ENCODE results near the gene SPINDOC.

SPINDOC gene

DNA sequence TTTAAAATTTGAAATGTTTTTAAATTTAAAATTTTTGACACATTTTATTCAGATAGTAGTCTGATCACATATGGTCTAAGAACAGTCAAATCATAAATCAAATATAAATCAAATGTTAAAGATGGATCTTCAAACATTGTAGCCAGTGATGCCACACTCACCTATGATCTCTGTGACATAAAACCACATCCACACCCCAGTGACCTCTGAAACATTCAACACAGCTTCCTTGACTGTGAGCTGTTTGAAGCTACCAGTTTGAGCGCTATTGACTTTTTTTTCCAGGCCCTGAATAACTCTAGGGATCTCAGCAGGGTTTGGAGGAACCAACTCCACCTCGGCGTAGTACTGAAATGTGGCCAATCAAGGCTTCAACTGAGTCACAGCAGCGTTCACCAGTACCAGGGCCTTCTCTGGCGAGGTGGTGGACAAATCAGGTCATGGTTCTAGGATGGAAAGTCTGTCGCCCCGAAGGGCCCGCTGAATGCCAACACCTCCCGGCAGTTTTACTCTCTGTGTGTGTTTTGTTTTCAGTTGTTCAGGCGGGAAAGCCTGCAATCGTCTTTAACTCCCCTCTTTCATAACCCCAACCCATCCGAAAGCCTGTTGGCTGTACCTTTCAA, 21.4 kb downstream of the SPINDOC start:
- no peak for DNase-seq

DNA sequence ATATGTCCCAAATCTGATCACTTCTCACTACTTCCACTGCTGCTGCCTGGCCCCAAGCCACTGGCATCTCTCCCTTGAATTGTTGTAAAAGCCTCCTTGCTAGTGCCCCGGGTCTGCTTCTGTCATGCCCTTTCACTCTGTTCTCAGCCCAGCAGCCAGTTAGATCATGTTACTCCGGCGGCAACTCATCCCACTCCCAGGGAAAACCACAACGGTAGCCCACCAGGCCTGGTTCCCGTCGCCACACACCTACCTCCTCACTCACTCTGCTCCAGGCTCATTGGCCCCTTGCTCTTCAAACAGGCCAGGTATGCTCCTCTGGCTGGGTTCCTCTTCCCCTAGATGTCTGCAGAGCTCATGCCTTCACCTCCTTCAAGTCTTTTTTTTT, 21.9 kb downstream of the SPINDOC start:
- DNase-seq = no peak

- peak; percentile 58 for DNase-seq
These were observed 23.9 kb downstream of the SPINDOC start for GRCh38 chr11:63837027-63837688.

DNA sequence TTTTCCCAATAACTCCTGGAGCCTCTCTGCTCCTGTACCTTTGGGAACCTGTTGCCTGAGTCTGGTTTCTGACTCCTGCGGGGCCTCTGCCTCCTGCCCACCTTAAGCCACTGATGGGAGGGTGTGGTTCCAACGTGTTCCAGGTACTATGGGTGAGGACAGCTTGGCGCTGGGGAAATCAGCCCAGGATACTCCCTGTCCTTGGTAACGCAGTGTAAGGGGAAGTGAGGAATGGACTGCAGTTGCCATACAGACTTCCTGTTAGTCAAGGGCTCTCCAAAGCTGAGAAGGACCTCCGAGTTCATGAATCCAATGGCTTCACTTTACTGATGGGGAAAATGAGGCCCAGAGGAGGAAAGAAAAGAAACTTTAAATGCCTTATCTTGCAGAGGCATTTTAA, 24.5 kb downstream of the SPINDOC start:
- DNase-seq = no peak

DNA sequence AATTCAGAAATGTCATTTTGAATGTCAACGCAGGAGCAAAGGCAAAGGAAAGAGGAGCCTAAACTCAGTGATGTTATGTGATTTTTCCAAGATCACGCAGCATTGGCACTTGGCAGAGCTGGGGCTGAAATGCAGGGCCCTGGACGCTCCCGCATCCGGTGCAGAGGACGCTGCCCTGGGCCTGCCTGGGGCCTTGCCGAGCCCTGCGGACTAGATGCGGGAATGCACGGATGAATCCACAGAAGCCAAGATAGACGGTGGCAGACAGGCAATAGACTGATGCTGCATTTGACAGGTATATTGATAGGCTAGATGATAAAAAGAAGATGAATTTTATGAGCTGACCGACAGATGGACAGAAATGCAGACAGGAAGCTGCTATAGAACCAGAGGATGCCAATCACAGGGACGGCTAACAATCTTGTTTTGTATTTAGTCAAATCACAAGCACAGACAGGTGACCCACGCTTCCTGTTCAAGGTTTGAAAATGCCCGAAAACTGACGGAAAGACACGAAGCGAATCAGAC, 25.0 kb downstream of the SPINDOC start:
- no peak for DNase-seq

DNA sequence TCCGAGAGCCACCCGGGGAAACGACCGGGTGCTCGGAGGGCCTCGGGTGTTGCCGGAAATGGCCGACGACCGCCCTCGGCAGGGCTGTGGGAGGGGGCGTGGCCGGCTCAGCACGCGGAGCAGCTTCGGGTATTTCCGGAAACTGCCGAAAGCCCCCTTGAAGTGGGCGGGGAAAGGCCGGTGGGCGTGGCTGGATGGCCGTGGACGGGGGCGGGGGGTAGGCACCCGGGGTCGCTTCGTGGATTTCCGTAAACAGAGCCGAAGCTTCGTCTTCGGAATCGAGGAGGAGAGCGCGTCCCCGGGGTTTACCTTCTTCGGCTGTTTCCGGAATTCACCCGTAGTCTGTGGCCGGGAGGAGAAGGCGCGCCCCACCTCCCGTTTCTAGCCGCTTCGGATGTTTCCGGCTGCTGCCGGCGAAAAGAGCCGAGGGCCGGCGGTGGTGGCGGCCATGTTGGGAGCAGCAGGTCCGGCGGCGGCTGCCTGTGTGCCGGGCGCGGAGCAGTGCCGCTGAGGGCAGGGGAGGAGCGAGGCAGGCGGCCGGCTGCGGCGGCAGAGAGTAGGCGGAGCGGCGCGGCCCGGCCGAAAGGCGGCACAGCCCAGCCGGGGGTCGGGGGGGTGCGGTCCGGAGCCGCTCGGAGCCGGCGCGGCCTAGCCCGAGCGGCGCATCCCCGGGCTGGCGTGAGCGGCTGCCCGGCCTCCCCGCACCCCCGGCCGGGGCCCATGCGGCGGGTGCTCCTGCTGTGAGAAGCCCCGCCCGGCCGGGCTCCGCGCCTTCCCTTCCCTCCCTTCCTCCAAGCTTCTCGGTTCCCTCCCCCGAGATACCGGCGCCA, 25.6 kb downstream of the SPINDOC start, which contains the start of gene MARK2:
Gene MARK2, plus strand, starts transcription at position 433 of the 830 bp plus-strand sequence. Its CDS starts 397 bp downstream, at position 830.
- peak; percentile 98 for DNase-seq

DNA sequence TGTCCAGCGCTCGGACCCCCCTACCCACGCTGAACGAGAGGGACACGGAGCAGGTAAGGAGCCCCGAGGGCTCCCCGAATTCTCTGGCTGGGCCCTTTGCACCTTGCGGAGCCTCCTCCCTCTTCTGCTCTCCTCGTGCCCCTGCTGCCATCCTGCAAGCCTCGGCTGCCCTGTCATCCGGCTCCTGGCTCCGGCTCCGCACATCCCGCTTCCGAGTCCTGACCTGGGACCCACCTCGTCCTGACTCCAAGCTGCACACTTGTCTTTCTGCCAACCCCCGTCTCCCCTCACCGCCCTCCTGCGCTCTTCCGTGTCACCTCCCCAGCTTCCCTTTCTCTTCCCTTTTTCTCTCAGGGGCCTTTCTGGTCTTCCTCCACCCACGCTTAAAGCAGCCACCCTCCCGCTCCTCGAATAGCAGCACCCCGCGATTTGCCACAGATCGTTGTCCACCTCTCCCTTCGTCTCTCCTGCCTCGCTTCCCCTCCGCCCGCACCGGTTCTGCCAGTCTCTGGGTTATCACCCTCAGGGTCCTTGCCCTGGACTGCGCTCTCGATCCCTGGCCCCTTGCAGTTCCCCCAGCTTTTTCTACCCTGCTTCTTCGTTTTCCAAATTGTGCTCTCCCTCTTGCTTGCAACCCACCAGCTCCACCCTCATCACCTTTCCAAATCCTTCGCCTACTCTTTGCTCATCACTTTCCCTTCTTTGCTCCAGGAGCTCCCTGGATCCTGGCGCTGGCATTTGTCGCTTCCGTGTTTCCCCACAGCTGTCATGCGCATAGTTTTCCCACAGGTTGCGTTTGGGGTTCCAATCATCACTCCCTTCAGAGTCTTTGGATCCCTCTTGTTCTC, 26.5 kb downstream of the SPINDOC start:
- no peak for DNase-seq

GRCh38 chr11:63840356-63841060, 27.3 kb downstream of the SPINDOC start:
- no peak for DNase-seq

DNA sequence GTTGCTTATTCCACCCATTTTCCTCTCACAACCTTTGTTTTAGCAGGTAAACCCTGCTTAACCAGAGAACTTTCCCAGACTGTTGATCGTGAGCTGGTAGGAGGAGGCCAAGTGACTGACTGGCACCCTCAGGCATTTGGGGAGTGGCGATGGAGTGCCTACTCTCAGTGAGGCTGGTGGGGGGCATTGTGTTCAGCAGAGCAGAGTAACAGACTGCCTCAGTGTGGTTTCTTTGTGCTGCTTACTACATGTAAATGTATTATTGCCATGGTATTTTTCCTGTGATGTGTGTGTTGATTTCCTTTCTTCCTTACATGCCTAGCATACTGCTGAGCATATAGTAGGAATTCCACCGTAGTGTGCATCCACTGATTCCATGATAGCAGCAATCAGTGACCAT, 28.3 kb downstream of the SPINDOC start:
- DNase-seq = no peak

- DNase-seq = no peak
These were observed 29.8 kb downstream of the SPINDOC start for GRCh38 chr11:63843041-63843440.

DNA sequence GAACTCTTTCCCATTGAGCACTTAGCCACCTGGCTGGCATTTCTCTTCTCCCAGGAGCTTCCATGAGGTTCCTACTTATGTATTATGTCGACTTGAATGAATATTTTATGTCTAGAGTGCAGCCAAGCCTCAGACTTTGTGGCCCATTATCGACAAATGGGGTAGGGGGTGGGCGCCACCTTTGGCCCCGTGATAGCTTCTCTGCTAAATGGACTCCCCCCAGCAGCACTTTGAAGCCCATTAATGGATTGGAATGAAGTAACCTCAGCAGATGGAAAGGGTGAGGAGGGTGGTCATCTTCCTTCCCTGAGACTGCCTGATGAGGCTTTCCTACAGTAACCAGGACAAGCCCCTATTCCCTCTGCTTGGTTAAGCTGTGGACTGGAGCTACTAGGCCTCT, 31.6 kb downstream of the SPINDOC start:
- no peak for DNase-seq

DNA sequence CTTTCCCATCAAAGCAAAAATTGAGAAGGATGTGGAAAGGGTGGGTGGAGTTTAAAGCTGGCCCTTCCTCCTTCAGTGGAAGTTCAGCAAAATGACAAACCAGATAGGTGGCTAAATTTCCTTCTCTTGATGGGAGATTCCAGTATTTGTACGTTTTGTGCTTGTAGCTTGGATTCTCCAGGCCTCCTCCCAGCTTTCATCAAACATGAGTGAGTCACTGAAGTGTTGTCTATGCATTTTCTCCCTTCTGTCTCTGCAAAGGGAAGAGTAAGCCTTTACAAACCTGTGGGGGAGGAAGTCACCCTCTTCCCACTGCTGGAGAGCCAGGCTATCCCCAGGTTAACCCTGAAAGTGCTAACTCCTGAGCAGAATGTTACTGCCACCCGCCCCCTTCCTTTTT, 32.0 kb downstream of the SPINDOC start:
- no peak for DNase-seq

DNA sequence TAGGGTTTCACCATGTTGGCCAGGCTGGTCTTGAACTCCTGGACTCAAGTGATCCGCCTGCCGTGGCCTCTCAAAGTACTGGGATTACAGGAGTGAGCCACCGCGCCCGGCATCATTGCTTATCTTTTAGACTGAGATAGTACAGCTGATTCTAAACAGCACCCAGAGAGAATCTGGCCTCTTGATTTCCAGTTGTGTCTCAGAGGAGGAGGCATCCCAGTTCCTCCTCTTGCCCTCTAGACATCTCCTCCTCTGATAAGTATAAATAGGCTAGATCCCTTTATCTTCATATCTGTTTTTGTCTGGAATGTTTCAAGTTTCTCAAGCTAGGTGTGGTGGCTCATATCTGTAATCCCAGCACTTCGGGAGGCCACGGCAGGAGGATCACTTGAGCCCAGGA, 32.7 kb downstream of the SPINDOC start:
- no peak for DNase-seq

DNA sequence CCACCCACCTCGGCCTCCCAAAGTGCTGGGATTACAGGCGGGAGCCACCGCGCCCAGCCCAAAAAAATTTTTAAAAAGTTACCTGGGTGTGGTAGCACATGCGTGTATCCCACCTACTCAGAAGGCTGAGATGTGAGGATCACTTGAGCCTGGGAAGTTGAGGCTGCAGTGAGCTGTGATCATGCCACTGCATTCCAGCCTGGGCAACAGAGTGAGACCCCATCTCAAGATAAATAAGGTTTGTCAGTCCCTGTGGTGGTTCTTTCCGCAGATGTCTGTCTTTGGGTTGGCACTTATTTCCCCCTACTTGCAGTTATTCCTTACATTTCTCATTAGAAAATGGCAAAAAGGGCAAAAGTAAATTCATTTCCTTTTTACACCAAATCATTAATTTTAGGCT, 33.6 kb downstream of the SPINDOC start:
- no peak for DNase-seq

- no peak for DNase-seq
These were observed 34.1 kb downstream of the SPINDOC start for GRCh38 chr11:63847363-63847762.

- DNase-seq = no peak
These were observed 36.4 kb downstream of the SPINDOC start for GRCh38 chr11:63849691-63850090.

GRCh38 chr11:63850920-63851319, 37.7 kb downstream of the SPINDOC start:
- DNase-seq = no peak

DNA sequence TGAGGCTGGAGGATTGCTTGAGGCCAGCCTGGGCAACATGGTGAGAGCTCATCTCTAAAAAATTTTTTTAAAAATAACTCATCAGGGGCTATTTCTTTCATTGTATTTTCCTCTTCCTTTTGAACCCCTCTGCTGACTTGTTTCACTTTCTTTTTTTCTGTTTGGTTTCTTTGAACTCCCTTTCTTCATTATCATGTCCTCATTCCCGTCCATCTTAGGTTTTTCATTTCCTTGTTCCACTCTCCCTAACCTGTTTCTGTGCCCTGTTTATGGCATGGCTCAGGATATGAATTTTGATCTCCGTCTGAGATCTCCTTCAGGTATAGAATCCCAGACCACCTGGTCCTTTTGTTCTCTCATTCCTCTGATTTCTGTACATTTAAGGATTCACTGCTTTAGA, 38.1 kb downstream of the SPINDOC start:
- no peak for DNase-seq

DNA sequence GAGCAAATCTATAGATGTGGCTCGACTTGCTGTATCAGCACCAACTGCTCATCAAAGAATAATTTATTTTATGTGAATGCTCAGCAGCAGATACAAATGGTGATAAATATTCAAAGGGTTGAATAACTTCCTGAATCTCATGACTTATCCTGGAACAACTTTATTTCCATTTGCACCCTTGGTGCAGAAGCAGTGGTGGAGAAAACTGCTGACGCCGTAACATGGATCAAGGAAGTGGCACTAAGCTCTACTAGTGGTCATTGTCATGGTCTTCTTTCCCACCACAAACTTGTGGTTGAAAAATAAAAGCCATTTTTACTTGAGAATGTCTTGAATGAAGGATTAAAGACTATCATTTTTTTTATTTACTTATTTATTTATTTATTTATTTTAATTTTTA, 40.2 kb downstream of the SPINDOC start:
- no peak for DNase-seq

DNA sequence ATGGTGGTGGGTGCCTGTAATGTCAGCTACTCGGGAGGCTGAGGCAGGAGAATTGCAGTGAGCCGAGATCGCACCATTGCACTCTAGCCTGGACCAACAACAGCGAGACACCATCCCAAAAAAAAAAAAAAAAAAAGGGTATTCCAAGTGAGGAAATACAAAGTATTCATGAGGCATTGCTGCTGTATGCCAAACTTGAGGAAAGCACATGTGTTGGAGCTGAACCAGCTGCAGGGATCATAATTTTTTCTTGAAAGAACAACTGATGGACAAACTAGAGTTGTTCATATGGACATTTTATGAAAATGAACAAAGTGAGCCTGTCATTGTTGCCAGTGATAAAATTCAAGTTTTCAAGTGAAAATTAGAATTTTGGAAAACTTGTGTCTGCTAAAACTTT, 41.4 kb downstream of the SPINDOC start:
- no peak for DNase-seq

DNA sequence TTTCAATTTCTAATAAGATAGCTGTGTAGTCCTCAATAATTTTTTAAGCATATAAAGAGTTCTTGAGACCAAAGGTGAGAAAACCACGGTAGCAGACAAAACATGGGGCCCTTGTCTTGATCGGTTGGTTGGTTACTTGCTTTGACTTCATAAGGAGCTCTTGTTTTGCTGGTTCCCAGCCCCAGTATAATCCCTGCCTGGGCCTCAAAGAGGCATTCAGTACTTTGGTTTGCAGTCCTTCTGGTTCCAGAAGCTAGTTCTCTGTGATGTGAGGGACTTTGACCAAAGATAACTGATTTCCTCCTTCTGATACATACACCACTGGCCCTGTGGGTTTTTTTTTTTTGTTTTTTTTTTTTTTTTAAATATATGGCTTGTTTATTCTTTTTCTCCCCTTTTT, 42.7 kb downstream of the SPINDOC start:
- no peak for DNase-seq

All from NCI-H2107 (cell line).